Hepatocyte (in vitro differentiated cells): ENCODE results near the gene SMYD1.

Experiments used
- EZH2 ChIP-seq: fragments of 200-600 bp; sonication (generic); IDR thresholded peaks from 2 replicates; pipeline ENCODE4 v1.6.1; 2016; ENCODE audit warnings: antibody characterized with exemption, mild to moderate bottlenecking, borderline replicate concordance
- EZH2phosphoT487 ChIP-seq: fragments of 200-600 bp; sonication (generic); IDR thresholded peaks from one replicate; pipeline ENCODE4 v1.6.1; 2018; ENCODE audit warnings: antibody characterized with exemption, mild to moderate bottlenecking, low read depth, moderate library complexity; ENCODE audit not compliant: unreplicated experiment, severe bottlenecking
- TF ChIP-seq, protein P1 (sequence below): fragments of 200-600 bp; sonication (generic); IDR thresholded peaks from 2 replicates; pipeline ENCODE4 v1.5.1; 2016; ENCODE audit warnings: antibody characterized with exemption, mild to moderate bottlenecking; ENCODE audit not compliant: poor library complexity

DNA sequence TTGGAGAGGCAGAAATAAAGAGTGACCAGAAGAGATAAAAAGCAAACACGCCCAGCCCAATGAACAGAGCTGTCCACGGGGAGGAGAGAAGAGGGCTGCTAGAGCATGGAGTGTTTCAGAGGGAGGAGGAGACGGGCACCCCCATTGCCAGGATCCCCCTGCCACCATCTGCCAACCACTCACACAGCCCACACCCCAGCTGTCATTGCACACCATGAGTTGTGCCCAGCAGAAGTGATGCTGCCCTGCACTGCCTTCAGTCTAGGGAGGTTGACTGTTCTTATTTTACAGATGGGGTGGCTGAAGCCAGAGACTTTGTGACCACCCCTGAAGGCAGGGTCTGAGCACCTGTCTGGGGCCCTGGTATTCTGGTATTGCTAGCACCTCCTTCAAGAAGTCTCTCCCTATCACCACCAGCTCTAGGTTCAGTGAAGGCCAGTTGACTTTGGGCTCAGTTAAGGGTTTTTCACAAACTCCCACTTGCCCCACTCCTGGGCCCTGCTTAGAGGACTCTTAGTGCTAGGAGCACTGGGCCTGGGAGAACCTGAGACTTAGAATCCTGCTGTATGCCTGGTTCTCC, 57.8 kb downstream of the SMYD1 start:
- TF ChIP-seq EZH2 (no peak), EZH2phosphoT487 (no peak)
- TF ChIP-seq, protein P1, sequence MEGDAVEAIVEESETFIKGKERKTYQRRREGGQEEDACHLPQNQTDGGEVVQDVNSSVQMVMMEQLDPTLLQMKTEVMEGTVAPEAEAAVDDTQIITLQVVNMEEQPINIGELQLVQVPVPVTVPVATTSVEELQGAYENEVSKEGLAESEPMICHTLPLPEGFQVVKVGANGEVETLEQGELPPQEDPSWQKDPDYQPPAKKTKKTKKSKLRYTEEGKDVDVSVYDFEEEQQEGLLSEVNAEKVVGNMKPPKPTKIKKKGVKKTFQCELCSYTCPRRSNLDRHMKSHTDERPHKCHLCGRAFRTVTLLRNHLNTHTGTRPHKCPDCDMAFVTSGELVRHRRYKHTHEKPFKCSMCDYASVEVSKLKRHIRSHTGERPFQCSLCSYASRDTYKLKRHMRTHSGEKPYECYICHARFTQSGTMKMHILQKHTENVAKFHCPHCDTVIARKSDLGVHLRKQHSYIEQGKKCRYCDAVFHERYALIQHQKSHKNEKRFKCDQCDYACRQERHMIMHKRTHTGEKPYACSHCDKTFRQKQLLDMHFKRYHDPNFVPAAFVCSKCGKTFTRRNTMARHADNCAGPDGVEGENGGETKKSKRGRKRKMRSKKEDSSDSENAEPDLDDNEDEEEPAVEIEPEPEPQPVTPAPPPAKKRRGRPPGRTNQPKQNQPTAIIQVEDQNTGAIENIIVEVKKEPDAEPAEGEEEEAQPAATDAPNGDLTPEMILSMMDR, result no peak
